OCI-LY7 (cell line): ENCODE results near the gene MYT1.

Source experiments
- CTCF ChIP-seq: fragments of 200-600 bp; sonication (generic); conservative IDR thresholded peaks from 2 replicates; pipeline ENCODE4 v1.5.1; 2014; ENCODE audit warnings: mild to moderate bottlenecking, antibody characterized with exemption, low read length, moderate library complexity, mixed read lengths
- EZH2phosphoT487 ChIP-seq: fragments of 200-600 bp; sonication (generic); IDR thresholded peaks from 2 replicates; pipeline ENCODE4 v1.6.1; 2018; ENCODE audit warnings: low read depth, borderline replicate concordance, mild to moderate bottlenecking, mixed run types, antibody characterized with exemption, low read length, moderate library complexity, mixed read lengths

DNA sequence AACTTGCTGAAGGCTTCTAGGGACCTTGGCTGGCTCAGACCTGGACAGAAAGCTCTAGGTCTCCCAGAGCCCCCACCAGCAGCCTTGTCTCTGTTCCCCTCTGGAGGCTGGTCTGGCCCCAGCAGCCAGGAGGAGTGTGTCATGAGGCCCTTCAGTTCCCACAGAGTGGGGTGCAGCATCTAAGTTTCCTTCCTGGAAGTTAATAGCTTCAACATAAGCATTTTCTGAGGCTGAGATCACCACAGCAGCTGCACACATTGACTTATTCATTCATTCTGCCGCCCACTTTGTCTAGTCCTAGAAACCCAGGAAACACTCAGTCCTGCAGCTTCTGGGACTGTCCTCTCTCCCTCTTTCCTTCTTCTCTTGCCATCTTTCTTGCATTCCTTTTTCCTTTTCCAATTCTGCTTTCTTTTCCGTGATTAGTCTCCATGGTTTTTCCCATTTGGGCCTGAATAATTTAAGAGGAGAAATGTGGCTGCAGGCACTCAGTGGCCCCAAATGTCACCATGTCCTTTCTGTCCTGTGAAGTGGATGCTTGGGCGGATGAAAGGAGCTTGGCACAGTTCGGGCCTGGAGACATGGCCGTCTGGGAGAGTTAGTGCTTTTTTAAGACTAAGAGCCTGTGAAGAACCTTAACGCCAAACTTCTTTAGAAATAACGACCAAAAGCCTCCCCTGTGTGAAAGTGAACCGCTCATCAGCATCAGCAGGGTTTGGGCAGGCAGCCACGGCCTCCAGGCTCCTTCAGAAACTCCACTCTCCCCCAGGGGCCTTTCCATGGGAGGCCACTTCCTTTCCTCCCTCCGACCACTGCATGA, 60.3 kb downstream of the MYT1 start:
- TF ChIP-seq CTCF (no peak), EZH2phosphoT487 (no peak)
